NB4 (cell line): ENCODE data around the gene PPP1CA.

Experiments used
- DNase-seq: peaks from one replicate; pipeline ENCODE4 v3.0.0; 2010; ENCODE audit warnings: low read depth
- H3K4me3 ChIP-seq: one replicate; pipeline ENCODE4 v1.5.1; 2011; ENCODE audit warnings: mild to moderate bottlenecking, low read depth, low read length, moderate library complexity
- CTCF ChIP-seq: IDR thresholded peaks from one replicate; pipeline ENCODE4 v1.5.1; 2012; ENCODE audit warnings: low read depth, low read length
- MAX ChIP-seq: IDR thresholded peaks from 2 replicates; pipeline ENCODE4 v1.6.1; 2011; ENCODE audit warnings: low read depth, low read length
- MYC ChIP-seq: IDR thresholded peaks from 2 replicates; pipeline ENCODE4 v1.6.1; 2011; ENCODE audit warnings: low read depth, low read length
- POLR2A ChIP-seq: IDR thresholded peaks from 2 replicates; pipeline ENCODE4 v1.6.1; 2011; ENCODE audit warnings: mild to moderate bottlenecking; ENCODE audit not compliant: insufficient read length; ENCODE audit errors: extremely low read depth

PPP1CA gene

GRCh38 chr11:67376063-67376820 is 25.4 kb downstream of the PPP1CA start:
- no peak for DNase-seq
- TF ChIP-seq POLR2A (no peak), MAX (no peak), CTCF (no peak), MYC (no peak)
- no peak overlapping the region for H3K4me3 ChIP-seq

- no peak overlapping the region for H3K4me3 ChIP-seq
- TF ChIP-seq MYC: no peak
- TF ChIP-seq CTCF: no peak
- TF ChIP-seq MAX: no peak
- TF ChIP-seq POLR2A: no peak
Observed at GRCh38 chr11:67375320-67376055, 26.2 kb downstream of the PPP1CA start.

GRCh38 chr11:67374571-67375281 is 26.9 kb downstream of the PPP1CA start:
- peak overlapping the region; percentile 21 for H3K4me3 ChIP-seq
- DNase-seq: no peak

More at GRCh38 chr11:67375320-67376055, 26.2 kb downstream of the PPP1CA start:
- DNase-seq: no peak

GRCh38 chr11:67373648-67374570 is 27.7 kb downstream of the PPP1CA start:
- TF ChIP-seq POLR2A: no peak
- TF ChIP-seq MAX: peak; percentile 89
- TF ChIP-seq CTCF: peak; percentile 56
- peak; percentile 85 for TF ChIP-seq MYC
- peak; percentile 95 for DNase-seq

More at GRCh38 chr11:67374571-67375281, 26.9 kb downstream of the PPP1CA start:
- no peak for TF ChIP-seq MYC
- no peak for TF ChIP-seq MAX
- TF ChIP-seq POLR2A: no peak
- TF ChIP-seq CTCF: no peak

More at GRCh38 chr11:67373648-67374570, 27.7 kb downstream of the PPP1CA start:
- peak overlapping the region; percentile 64 for H3K4me3 ChIP-seq
